SKM-1 (cell line): ENCODE results near the gene ARHGEF17.
A peak's percentile ranks its signal among the peaks of the same experiment; 100 is the strongest.

Source experiments
- DNase-seq: peaks from one replicate; lab custom pipeline; 2025; ENCODE audit not compliant: unreplicated experiment; lab: John Stamatoyannopoulos, UW

The ARHGEF17 gene

GRCh38 chr11:73291196-73291595 is 16.9 kb upstream of the ARHGEF17 start:
- DNase-seq: no peak

GRCh38 chr11:73291781-73292524 is 16.1 kb upstream of the ARHGEF17 start:
- no peak for DNase-seq

- DNase-seq: no peak
Measured at GRCh38 chr11:73292525-73292894, 15.6 kb upstream of the ARHGEF17 start.

- DNase-seq: no peak
Measured at GRCh38 chr11:73293356-73293936, 14.6 kb upstream of the ARHGEF17 start.

- no peak for DNase-seq
Measured at GRCh38 chr11:73294604-73295003, 13.5 kb upstream of the ARHGEF17 start.

GRCh38 chr11:73295241-73295995 is 12.7 kb upstream of the ARHGEF17 start:
- DNase-seq: peak; percentile 59

- DNase-seq: no peak
Measured at GRCh38 chr11:73295996-73296318, 12.1 kb upstream of the ARHGEF17 start.

- DNase-seq: no peak
Measured at GRCh38 chr11:73296501-73297230, 11.4 kb upstream of the ARHGEF17 start.

- DNase-seq: no peak
Measured at GRCh38 chr11:73297231-73297590, 10.9 kb upstream of the ARHGEF17 start.

- DNase-seq: no peak
Measured at GRCh38 chr11:73297702-73298101, 10.4 kb upstream of the ARHGEF17 start.

- no peak for DNase-seq
Measured at GRCh38 chr11:73298233-73298632, 9.8 kb upstream of the ARHGEF17 start.

- DNase-seq: no peak
Measured at GRCh38 chr11:73299751-73300150, 8.3 kb upstream of the ARHGEF17 start.

- DNase-seq: peak; percentile 17
Measured at GRCh38 chr11:73306069-73306841, 1.8 kb upstream of the ARHGEF17 start.

- DNase-seq: no peak
Measured at GRCh38 chr11:73306977-73307322, 1.1 kb upstream of the ARHGEF17 start.

- DNase-seq: peak; percentile 91
Measured at GRCh38 chr11:73307323-73308002, 613 bp upstream of the ARHGEF17 start.

- DNase-seq: no peak
Measured at GRCh38 chr11:73308961-73309919, 1.2 kb downstream of the ARHGEF17 start.

- DNase-seq: no peak
Measured at GRCh38 chr11:73310076-73310475, 2.0 kb downstream of the ARHGEF17 start.

- DNase-seq: no peak
Measured at GRCh38 chr11:73310661-73311393, 2.8 kb downstream of the ARHGEF17 start.
